ENCODE data around the gene KITLG. TPM values are rescaled to one million over a fixed set of nuclear protein-coding genes. Genes with fewer than 3 reads are reported as not detected.

Gene KITLG
- total RNA-seq, 2 experiments from 2014 or later = not detected

- Histone ChIP-seq H3K36me3 (ENCODE audit: insufficient read depth, low read length) (no peaks in the 10 kb centered on the region), H3K4me1 (ENCODE audit: insufficient read depth, low read length, poor library complexity, severe bottlenecking) (no peaks in the 10 kb centered on the region), H3K9me3 (ENCODE audit: low read length) (no peaks in the 10 kb centered on the region), H3K4me3 (ENCODE audit: low read depth, low read length, poor library complexity, severe bottlenecking) (no peak overlapping the region), H3K9me2 (ENCODE audit: insufficient read depth, low read length) (no peaks in the 10 kb centered on the region), H3K4me2 (ENCODE audit: low read length) (no peak overlapping the region), H4K20me1 (ENCODE audit: insufficient read depth, low read length) (no peaks in the 10 kb centered on the region), H2AFZ (ENCODE audit: low read length) (no peak overlapping the region), H3K27ac (ENCODE audit: low read depth, low read length, poor library complexity, severe bottlenecking) (no peak overlapping the region), H3K79me2 (ENCODE audit: insufficient read depth, low read depth, low read length) (no peaks in the 10 kb centered on the region)
- intact Hi-C loops (cut with micrococcal nuclease; ENCODE audit: unreplicated experiment) = no loop called here
- CTCF ChIA-PET (ENCODE audit: unreplicated experiment) = no interaction called here
- POLR2A ChIA-PET = no interaction called here
- no TSS peak for BruUV-seq (replicated peaks)
- no peak for DNase-seq (ENCODE audit: low spot score)
- no peak for TF ChIP-seq EZH2phosphoT487 (IDR thresholded peaks at IDR 0.05; ENCODE audit: borderline replicate concordance, low read depth, low read length)
- TF ChIP-seq CTCF (conservative IDR thresholded peaks at IDR 0.05; ENCODE audit: low read length) = no peak
These were observed 85.8 kb downstream of the KITLG start for GRCh38 chr12:88494520-88494919.

- ChIA-PET POLR2A (interaction anchor here (0.6 to 0.7 kb wide), 2 partner anchors 188 to 193 kb away, joined by 3 read pairs; no protein-coding TSS in a partner anchor), CTCF (ENCODE audit: unreplicated experiment) (no interaction called here)
- no peak for DNase-seq (ENCODE audit: low spot score)
- intact Hi-C loops (cut with micrococcal nuclease; ENCODE audit: unreplicated experiment) = no loop called here
- H3K4me1 ChIP-seq (ENCODE audit: insufficient read depth, low read length, poor library complexity, severe bottlenecking) = no peaks in the 10 kb centered on the region
- no peaks in the 10 kb centered on the region for H3K79me2 ChIP-seq (ENCODE audit: insufficient read depth, low read depth, low read length)
- no peaks in the 10 kb centered on the region for H3K9me2 ChIP-seq (ENCODE audit: insufficient read depth, low read length)
- no TSS peak for BruUV-seq (replicated peaks)
- no peak for TF ChIP-seq CTCF (conservative IDR thresholded peaks at IDR 0.05; ENCODE audit: low read length)
- TF ChIP-seq EZH2phosphoT487 (IDR thresholded peaks at IDR 0.05; ENCODE audit: borderline replicate concordance, low read depth, low read length) = no peak
- no peaks in the 10 kb centered on the region for H3K9me3 ChIP-seq (ENCODE audit: low read length)
- no peak overlapping the region for H3K4me2 ChIP-seq (ENCODE audit: low read length)
- no peaks in the 10 kb centered on the region for H4K20me1 ChIP-seq (ENCODE audit: insufficient read depth, low read length)
- no peak overlapping the region for H3K27ac ChIP-seq (ENCODE audit: low read depth, low read length, poor library complexity, severe bottlenecking)
- H2AFZ ChIP-seq (ENCODE audit: low read length) = no peak overlapping the region
- no peaks in the 10 kb centered on the region for H3K36me3 ChIP-seq (ENCODE audit: insufficient read depth, low read length)
- H3K4me3 ChIP-seq (ENCODE audit: low read depth, low read length, poor library complexity, severe bottlenecking) = no peak overlapping the region
These were observed 86.6 kb downstream of the KITLG start for GRCh38 chr12:88493636-88494035.

DNA sequence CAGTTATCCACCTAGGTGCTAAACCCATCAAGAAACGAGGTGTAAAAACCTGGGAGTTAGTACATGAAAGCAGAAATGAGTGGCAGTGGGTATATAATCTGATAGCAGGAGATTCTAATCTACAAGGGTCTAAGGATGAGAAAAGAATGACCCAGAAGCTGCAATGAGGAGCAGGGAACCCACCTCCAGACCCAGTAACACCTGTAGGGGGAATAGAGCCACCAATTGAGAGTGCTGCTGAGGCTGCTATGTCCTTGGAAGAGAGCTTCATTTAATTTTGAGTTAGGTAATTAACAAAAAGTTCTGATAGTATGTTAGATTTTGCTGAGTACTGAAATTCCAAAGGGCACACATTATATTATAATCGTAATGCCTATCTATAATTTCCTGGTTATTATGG lies 89.8 kb downstream of the KITLG start:
- BruUV-seq (replicated peaks) = no TSS peak
- H3K4me2 ChIP-seq (ENCODE audit: low read length) = no peak overlapping the region
- H3K4me3 ChIP-seq (ENCODE audit: low read depth, low read length, poor library complexity, severe bottlenecking) = no peak overlapping the region
- H3K79me2 ChIP-seq (ENCODE audit: insufficient read depth, low read depth, low read length) = no peaks in the 10 kb centered on the region
- intact Hi-C loops (cut with micrococcal nuclease; ENCODE audit: unreplicated experiment) = no loop called here
- CTCF ChIA-PET (ENCODE audit: unreplicated experiment) = no interaction called here
- H3K36me3 ChIP-seq (ENCODE audit: insufficient read depth, low read length) = no peaks in the 10 kb centered on the region
- H3K9me3 ChIP-seq (ENCODE audit: low read length) = no peaks in the 10 kb centered on the region
- TF ChIP-seq EZH2phosphoT487 (IDR thresholded peaks at IDR 0.05; ENCODE audit: borderline replicate concordance, low read depth, low read length) = no peak
- TF ChIP-seq CTCF (conservative IDR thresholded peaks at IDR 0.05; ENCODE audit: low read length) = no peak
- H4K20me1 ChIP-seq (ENCODE audit: insufficient read depth, low read length) = no peaks in the 10 kb centered on the region
- DNase-seq (ENCODE audit: low spot score) = no peak
- H3K9me2 ChIP-seq (ENCODE audit: insufficient read depth, low read length) = no peaks in the 10 kb centered on the region
- no peak overlapping the region for H3K27ac ChIP-seq (ENCODE audit: low read depth, low read length, poor library complexity, severe bottlenecking)
- POLR2A ChIA-PET = no interaction called here
- H3K4me1 ChIP-seq (ENCODE audit: insufficient read depth, low read length, poor library complexity, severe bottlenecking) = no peaks in the 10 kb centered on the region
- H2AFZ ChIP-seq (ENCODE audit: low read length) = no peak overlapping the region

All from OCI-LY7 (cell line).